GM19099 (cell line): ENCODE results near the gene ABCD4.

Experiments used
- POLR2A ChIP-seq: IDR thresholded peaks from 3 replicates; pipeline ENCODE4 v1.6.1; 2011; ENCODE audit warnings: low read depth; ENCODE audit not compliant: insufficient read length; ENCODE audit errors: extremely low read depth

ABCD4 gene

DNA sequence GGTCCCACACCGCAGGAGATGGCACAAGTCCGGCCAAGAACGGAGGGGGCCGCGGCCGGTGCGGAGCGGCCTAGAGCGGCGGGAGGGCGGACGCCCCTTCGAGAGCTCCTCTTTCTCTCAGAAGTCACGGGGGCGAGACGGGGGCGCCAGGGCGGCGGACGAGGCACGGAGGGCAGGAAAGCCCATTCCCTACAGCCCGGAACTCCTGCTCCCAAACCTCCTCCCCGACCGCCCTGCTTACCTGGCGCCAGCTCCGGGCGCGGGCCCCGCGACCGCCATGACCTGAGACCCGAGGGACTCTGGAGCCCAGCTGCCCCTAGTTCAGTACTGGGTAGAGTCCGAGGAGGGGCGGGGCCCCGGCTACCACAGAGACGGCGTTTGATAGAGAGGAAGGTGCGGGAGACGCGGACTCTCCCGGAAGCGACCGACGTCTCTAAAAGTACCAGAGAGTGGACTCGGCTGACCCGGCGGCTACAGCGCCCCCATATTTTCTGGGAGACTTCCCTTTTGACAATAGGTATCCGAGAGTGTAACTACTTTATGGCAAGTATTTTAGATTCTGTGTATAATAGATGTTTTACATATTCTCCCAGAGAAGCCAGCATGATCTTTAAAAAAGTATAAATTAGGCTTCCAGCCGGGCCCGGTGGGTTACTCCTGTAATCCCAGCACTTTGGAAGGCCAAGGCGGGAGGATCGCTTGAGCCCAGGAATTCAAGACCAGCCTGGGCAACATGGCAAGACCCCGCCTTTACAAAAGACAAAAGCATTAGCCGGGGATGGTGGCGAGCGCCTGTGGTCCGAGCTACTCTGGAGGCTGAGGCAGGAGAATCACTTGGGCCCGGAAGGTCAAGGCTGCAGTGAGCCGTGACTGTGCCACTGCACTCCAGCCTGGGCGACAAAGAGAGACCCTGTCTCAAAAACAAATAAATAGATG is at the start of gene ABCD4:
TSS of gene ABCD4 (minus strand) at position 301 of the 936 bp plus-strand sequence. CDS start at position 279, 22 bp downstream.
- peak; percentile 92 for TF ChIP-seq POLR2A

DNA sequence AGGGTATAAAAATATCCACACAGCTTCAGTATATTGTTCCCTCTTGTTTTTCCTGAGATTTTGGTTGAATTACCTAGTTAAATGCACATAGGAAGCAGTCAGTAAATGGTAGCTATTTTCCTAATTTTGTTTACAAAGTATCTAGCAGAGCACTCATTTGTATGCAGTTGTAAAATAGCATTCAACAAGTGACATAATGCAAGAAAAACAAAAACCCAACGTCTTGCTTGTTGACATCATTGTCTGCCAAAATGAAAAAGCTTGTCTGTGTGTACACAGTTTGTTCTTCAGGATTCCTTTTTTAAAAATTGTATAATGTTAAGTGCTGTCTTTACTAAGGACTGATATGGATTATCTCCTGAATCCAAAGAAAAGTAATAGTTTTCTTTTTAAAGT is 48.2 kb upstream of the ABCD4 start:
- TF ChIP-seq POLR2A, result no peak

- TF ChIP-seq POLR2A, result no peak
These were observed 47.6 kb upstream of the ABCD4 start for GRCh38 chr14:74350211-74350927.

DNA sequence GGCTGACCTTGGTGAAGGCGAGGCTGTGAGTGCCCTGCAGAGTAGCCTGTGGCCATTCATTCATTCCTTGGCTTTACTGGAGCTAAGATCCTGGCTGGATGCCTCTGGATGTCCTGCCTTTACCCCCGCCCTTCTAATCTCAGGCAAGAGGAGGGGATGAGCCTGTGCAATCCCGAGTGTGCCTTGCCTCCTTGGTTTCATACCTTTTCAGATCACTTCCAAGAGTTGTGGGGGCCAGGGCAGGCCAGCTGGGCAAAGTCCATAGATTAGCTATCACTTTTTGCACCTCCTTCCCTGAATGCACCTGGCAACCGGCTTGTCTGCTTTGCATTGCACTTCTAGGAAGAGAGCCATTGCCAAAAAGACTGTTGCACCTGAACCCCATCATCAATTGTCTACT is 47.0 kb upstream of the ABCD4 start:
- no peak for TF ChIP-seq POLR2A

DNA sequence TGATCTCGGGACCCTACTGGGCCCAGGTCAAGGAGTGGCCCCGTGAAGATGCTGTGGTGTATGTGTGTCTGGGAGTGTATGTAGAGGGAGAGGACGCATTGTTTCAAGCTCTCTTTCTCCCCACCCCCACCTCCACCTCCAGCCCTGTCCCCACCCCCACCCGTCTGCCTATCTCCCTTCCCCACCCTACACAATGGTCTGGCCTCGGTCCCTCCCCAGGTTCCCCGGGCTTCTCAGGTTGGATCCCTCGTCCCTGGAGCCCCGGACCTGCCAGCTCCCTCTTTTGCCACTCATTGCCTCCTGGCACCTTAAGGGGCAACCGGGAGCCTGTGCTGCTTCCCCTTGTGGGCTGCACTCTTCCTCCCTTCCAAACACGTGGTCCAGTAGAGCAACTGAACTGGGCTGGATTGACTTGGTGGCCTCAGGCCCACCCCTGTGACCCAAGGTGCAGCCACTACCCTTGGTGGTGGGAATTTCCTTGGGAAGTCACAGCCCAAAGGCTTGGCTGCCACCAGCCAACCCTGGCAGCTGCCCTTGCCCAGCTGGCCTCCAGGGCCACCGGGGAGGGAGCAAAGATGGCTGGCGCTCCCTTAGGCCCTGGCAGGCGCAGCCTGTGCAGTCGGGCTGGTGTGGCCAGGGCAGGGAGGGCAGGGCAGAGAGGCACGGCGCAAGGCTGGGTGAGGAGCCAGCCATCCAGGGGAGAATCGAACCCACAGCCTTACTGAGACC is 46.2 kb upstream of the ABCD4 start:
- TF ChIP-seq POLR2A, result no peak

DNA sequence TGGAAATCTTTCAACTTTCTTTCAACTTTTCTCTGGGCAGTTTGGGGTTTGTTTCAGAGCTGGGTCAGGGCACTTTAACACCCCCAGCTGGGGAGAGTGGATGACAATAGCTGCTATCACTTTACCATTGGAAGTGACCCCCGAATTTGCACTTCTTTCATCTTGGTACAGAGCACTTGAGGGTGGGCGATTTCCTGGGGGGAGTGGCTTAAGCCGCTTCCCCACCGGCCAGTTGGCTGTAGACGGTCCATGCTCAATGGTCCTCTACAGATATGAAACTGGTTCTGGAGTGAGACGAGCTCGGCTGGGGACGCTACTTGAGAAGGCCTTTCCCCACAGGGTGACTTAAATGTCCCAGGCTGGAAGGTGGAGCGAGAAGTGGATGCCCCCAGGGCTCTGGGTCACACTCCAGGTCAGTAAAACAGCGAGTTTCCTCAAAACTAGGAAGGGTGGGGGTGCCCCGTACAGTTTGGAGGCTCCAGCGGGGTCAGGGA is 45.6 kb upstream of the ABCD4 start, which contains the start of gene VRTN:
TSS of gene VRTN (plus strand) at position 231 of the 494 bp plus-strand sequence. CDS start 8,313 bp downstream, outside the sequence.
- TF ChIP-seq POLR2A, result no peak

GRCh38 chr14:74347795-74348100 is 45.0 kb upstream of the ABCD4 start:
- no peak for TF ChIP-seq POLR2A

- TF ChIP-seq POLR2A, result no peak
These were observed 44.5 kb upstream of the ABCD4 start for GRCh38 chr14:74347097-74347794.

DNA sequence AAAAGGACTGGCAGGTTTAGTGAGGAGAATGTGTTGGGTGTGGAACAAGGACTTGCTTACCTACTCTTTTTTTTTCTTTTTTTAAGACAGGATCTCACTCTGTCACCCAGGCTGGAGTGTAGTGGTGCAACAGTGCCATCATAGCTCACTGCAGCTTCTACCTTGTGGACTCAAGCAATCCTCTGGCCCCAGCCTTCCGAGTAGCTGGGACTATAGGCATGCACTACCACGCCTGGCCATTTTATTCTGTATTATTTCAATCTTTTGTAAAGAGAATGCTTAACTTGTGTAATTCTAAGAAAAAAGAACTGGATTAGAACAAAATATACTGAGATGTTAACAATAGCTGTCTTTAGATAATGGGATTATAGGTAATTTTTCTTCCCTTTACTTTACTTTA is 43.6 kb upstream of the ABCD4 start:
- TF ChIP-seq POLR2A, result no peak

DNA sequence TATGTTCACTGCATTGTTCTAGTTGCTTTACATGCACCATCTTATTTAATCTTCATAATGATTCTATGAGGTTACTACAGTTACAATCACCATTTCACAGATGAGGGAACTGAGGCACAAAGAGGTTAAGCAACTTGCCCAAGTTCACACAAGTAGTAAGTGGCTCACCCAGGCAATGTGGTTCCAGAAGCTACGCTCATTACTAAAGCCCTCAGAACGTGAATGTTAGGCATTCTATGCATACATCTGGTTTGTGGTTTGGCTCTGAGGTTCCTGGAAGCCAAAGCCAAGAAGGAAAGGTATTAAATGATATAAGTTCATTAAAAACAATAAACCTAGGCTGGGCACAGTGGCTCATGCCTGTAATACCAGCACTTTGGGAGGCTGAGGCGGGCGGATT is 31.2 kb upstream of the ABCD4 start:
- no peak for TF ChIP-seq POLR2A

GRCh38 chr14:74326369-74327152 is 23.8 kb upstream of the ABCD4 start:
- TF ChIP-seq POLR2A, result no peak

DNA sequence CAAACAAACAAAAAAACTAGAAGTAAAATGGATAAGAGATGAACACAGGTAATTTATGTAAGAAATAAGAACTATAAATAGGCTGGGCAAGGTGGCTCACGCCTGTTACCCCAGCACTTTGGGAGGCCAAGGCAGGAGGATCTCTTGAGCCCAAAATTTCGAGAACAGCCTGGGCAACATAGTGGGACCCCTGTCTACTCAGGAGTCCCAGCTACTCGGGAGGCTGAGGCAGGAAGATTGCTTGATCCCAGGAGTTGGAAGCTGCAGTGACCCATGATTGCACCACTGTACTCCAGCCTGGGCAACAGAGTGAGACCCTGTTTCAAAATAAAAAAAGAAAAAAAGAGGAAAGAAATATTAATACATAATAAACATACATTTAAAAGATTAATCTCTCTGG is 22.7 kb upstream of the ABCD4 start:
- no peak for TF ChIP-seq POLR2A

DNA sequence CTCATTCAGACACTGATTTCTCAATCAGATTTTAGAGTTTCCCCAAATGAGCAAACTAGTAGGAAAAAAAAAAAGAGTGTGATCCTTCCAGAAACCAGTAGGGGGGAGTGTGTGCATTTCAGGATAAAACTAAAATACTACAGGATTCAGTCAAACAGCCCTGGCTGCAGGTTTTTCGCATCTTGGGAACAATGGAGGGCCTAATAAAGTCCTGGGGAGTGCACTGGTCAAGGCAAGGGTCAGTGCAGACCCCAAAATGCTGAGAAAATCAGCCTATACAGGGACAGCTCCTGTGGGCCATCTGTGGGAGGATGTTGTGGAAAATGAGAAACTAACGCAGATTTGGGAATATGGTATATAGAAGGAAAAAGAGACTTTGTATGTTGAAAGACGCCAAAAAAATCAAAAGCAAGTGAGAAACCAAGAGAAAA is 22.2 kb upstream of the ABCD4 start:
- no peak for TF ChIP-seq POLR2A

- TF ChIP-seq POLR2A, result no peak
These were observed 11.8 kb upstream of the ABCD4 start for GRCh38 chr14:74314576-74314975.
